ENCODE results near the gene ACTR2.
"Not testable (repeated sequence)": the region's sequence is repeated elsewhere in the genome, so short reads cannot be mapped to it uniquely, and the experiment has no call there.

Gene ACTR2

DNA sequence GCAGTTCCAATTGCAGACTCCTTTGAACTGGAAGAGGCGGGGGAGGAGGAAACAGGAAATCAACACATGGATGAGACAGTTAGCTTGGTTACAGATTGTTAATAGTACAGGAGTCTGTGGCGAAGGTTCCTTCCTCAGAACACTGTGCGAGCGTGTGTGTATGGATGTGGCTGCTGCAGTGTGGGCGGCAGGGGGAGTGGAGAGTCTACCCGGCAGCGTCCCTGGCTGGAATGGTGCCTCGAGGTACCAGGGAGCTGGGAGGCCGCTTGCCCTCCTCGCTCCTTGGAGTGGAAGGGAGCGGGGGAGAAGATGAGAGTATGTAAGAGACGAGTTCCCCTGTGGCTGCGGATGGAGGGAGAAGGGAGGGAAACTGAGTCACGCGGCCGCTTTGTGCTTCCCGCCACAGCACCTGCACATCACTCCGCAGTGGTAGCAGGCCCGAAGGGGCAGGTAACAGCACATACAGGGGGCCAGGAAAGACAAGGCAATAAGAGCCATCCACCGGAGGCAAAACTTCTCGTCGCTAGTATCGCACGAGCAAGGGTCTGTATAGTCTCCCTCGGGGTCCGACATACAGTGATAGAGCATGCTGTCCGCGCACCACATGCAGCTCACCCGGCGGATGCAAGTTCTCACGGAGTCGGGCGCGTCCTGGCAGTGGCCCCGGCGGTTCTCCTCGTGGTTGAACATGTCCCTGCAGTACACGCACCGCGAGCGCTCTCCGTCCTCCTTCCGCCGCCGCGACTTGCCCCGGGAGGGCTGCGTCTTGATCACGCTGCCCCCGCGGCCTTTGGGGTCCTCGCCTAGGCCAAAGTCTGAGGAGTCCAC lies 85.7 kb downstream of the ACTR2 start:
- no peak for DNase-seq (ENCODE audit: low read depth, low spot score)

DNA sequence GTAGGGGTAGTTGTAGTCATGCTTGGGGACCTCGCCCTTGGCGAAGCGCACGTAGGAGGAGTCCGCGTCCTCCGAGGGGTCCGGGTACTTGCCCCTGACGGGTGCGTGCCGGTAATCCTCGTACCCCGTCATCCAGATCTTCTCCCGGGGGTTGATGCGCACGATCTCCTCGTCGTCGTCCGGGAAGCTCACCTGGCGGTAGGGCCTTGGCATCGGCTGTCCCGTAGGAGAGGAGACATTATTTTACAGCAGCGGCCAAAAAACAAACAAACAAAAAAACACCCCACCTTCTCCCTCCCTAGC lies 86.3 kb downstream of the ACTR2 start:
- DNase-seq (ENCODE audit: low read depth, low spot score) = no peak

DNA sequence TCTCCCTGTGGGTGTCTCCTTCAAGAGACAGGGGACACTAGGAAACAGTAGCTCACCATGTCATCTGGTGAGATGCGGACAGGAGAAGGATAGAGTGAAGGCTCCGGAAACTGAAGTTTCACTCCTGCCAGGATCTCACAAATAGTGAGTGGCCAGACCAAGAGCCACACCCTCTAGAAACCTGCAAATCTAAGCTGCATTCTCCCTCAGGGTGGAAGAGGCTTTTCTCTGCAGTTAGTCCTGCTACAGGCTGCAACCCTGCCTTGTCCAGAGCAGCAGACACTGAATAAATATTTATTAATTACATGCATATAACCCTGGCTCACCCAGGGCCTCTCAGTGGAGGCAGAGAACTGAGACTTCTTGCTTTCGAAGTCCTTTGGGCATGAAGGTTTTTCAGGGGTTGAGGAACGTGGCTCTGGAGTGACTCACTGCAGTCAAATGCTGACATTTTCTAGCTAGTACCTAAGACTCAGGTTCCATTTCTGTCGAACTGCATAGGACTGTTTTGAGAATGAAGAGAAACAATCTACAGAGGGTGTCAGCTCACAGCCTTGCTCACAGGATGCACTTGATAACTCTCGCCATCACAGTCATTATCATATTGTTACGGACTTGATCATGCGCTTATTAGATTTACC lies 87.3 kb downstream of the ACTR2 start:
- no peak for DNase-seq (ENCODE audit: low read depth, low spot score)

DNA sequence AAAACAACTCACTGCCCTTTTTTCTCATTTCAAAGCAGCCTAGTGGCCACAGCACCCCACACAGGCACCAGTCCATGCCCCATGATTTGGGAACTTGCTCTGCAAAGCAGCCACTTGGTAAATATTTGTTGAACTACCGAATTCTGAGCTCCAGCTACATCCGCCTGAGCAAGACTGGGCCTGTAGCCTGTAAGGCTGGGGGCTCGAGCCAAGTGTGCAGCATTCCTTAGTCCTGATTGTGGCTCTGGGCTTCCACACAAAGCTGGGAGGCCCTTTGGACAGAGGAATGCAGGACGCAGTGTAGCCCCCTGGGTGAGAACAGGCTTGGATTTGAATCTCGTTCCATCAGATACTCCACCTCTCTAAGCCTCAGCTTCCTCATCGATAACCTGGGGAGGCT lies 88.4 kb downstream of the ACTR2 start:
- no peak for DNase-seq (ENCODE audit: low read depth, low spot score)

DNA sequence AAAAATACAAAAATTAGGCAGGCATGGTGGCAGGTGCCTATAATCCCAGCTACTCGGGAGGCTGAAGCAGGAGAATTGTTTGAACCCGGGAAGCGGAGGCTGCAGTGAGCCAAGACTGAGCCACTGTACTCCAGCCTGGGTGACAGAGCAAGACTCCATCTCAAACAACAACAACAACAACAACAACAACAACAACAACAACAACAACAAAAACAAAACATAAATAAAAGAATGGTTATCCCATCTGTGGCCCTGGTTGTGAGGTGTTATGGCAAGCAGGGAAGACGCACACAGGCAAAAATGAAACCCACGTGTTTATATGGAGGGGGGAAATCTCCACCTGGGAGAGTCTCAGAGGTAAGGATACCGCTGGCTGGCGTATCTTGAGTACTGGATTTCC lies 89.7 kb downstream of the ACTR2 start:
- not testable (repeated sequence) for DNase-seq (ENCODE audit: low read depth, low spot score)

DNA sequence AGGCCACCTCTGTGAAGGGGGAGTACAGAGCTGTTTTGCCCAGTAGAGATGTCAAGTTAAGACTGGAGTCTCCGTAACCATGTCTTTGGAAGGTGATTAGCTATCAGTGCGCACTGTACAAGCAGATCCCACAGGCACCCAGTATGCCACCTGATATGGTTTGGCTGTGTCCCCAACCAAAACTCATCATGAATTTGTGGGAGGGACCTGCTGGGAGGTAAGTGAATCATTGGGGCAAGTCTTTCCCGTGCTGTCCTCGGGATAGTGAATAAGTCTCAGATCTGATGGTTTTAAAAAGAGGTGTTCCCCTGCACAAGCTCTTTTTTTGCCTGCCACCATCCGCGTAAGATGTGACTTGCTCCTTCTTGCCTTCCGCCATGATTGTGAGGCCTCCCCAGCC lies 90.2 kb downstream of the ACTR2 start:
- DNase-seq (ENCODE audit: low read depth, low spot score) = no peak

DNA sequence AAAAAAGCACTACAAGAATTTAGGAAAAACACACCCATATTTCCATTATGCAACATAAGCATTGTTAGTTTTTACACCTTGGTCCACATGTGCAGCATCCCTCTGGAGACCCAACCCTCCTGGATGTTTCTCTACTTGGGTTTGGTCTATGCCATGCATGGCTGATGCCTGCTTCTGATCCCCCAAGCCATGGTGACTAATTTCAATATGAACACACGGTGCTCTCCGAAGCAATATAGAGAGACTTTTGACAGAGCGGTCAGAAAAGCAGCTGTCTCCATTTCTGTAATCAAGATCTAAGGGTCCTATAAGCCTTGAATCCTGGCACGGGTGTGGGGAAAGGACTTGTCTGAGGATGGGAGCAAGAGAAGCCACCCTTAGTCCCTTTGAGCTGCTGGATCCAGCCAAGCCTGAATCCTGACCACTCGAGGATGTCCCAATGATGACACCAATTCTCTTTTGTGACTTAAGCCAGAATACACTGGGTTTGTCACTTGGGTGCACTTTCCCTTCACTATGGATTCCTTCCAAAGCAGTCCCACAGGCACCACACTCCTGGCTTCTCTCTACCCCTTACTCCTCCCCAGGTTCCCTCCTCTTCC lies 91.5 kb downstream of the ACTR2 start:
- DNase-seq (ENCODE audit: low read depth, low spot score) = no peak

DNA sequence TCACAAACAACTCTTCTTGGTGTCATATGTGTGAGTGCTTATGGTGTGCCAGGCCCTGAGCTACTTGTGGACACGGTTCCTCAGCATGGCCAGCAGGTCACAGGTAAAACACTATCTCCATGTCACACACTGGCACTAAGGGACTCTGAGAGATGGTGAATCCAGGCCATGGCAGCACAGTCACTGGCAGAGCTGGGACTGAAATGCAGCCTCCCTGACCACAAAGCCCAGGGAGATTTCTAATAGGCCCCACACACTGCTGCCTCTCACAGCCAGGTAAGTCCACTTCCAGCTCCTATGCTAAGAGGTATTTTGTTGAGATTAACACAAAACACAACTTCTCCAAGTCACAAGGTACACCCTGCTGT lies 92.0 kb downstream of the ACTR2 start:
- no peak for DNase-seq (ENCODE audit: low read depth, low spot score)

DNA sequence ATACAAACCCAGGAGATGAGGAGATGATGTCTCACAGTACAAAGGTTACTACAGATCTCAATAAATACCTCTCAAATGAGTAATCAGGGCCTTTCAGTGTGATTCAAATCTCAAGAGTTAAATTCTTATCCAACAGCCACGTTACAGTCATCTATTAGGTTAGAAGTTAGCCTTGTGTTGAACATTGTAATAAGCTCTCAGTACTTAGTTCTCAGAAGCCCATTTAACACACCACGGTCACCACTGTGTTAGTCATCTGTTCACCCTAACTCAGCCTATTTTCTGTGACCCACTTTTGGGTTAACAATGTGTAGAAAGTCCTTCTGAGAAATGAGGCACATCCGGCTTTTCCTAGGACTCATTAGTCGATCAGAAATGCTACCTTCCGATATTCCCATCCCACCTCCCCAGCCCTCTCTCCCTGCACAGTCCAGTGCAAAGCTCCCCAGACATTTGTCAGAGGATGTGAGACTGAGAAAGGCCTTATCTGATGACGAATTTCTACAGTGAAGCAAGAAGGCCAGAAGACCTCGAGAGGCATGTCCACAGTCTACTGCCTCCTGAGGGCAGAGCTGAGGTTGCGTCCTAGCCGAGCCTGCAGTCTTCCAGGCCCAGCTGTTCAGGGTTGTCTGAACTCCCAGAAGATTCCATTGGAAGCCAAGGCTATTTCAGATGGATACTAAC lies 92.6 kb downstream of the ACTR2 start:
- DNase-seq (ENCODE audit: low read depth, low spot score) = no peak

All from iPS DF 19.7 (cell line).